H1 (cell line): ENCODE results near the gene ZBTB7A. TPM values are rescaled to one million over a fixed set of nuclear protein-coding genes. Genes with fewer than 3 reads are reported as not detected.

Experiments used
- CTCF ChIA-PET: fragments of 300-600 bp; sonication (Branson Sonifier 250); formaldehyde crosslinking; loops from one replicate; lab custom pipeline; 2021; ENCODE audit not compliant: partially characterized antibody; lab: Charles Lee
- POLR2A ChIA-PET: fragments of 300-600 bp; sonication (Branson Sonifier 250); formaldehyde crosslinking; loops from one replicate; lab custom pipeline; 2021; ENCODE audit warnings: inconsistent platforms; ENCODE audit not compliant: partially characterized antibody; lab: Charles Lee
- DNase-seq, 2 experiments: peaks; one replicate each; pipeline versions ENCODE4 v3.0.0 to v3.0.0-alpha.2; 2010 to 2022; ENCODE audit warnings: low spot score in 2 of 2, low read depth in 1 of 2, mixed read lengths in 1 of 2
- FAIRE-seq: peaks from 2 replicates; lab custom pipeline; 2011; peaks lifted over from hg19 to GRCh38; lab: Jason Lieb, UNC
- H2AFZ ChIP-seq: 2 replicates; pipeline ENCODE4 v1.8.1; 2012; ENCODE audit warnings: low read length, inconsistent platforms
- H2AK5ac ChIP-seq: 2 replicates; pipeline ENCODE4 v1.6.1; 2013; ENCODE audit warnings: low read depth, low read length
- H2BK120ac ChIP-seq: replicated peaks from 2 replicates; pipeline ENCODE3; 2013; ENCODE audit warnings: low read depth, low read length, inconsistent platforms
- H2BK12ac ChIP-seq: 2 replicates; pipeline ENCODE4 v1.6.1; 2013; ENCODE audit warnings: low read depth, low read length
- H2BK15ac ChIP-seq: 2 replicates; pipeline ENCODE4 v1.6.1; 2013; ENCODE audit warnings: low read length
- H2BK20ac ChIP-seq: 2 replicates; pipeline ENCODE4 v1.6.1; 2013; ENCODE audit warnings: low read length
- H2BK5ac ChIP-seq: 2 replicates; pipeline ENCODE4 v1.6.1; 2013; ENCODE audit warnings: low read depth, low read length
- H3K14ac ChIP-seq: 2 replicates; pipeline ENCODE4 v1.6.1; 2013; ENCODE audit warnings: inconsistent platforms; ENCODE audit not compliant: insufficient read length
- H3K18ac ChIP-seq: 2 replicates; pipeline ENCODE4 v1.6.1; 2013; ENCODE audit warnings: low read length; ENCODE audit errors: extremely low read depth
- H3K23ac ChIP-seq: 2 replicates; pipeline ENCODE4 v1.6.1; 2013; ENCODE audit warnings: inconsistent platforms; ENCODE audit not compliant: insufficient read length
- H3K23me2 ChIP-seq: 2 replicates; pipeline ENCODE4 v1.6.1; 2013; ENCODE audit warnings: low read depth, low read length
- H3K27ac ChIP-seq: 2 replicates; pipeline ENCODE4 v1.6.1; 2011; ENCODE audit warnings: low read depth, low read length, inconsistent platforms
- H3K27me3 ChIP-seq, 4 experiments: replicated peaks in 1 of 4; 1 replicate in 1 of 4; 2 replicates in 3 of 4; pipeline versions ENCODE4 v1.6.1 to v1.8.1; 2011 to 2013; ENCODE audit warnings: low read length in 3 of 4, mild to moderate bottlenecking in 3 of 4, inconsistent platforms in 2 of 4, mixed read lengths in 2 of 4, moderate library complexity in 1 of 4; ENCODE audit not compliant: control insufficient read depth in 3 of 4, insufficient read depth in 3 of 4; ENCODE audit errors: extremely low read depth in 1 of 4
- H3K36me3 ChIP-seq, 4 experiments: 2 replicates each; pipeline versions ENCODE4 v1.6.1 to v1.8.1; 2011 to 2013; ENCODE audit warnings: mild to moderate bottlenecking in 4 of 4, low read length in 3 of 4, moderate library complexity in 2 of 4, control low read depth in 1 of 4, inconsistent platforms in 1 of 4; ENCODE audit not compliant: insufficient read depth in 4 of 4, control insufficient read depth in 2 of 4
- H3K4ac ChIP-seq: replicated peaks from 2 replicates; pipeline ENCODE3; 2013; ENCODE audit warnings: low read length, low read depth, mixed read lengths, inconsistent platforms; ENCODE audit not compliant: insufficient read length
- H3K4me1 ChIP-seq, 4 experiments: replicated peaks in 1 of 4; 1 replicate in 1 of 4; 2 replicates in 3 of 4; pipeline versions ENCODE4 v1.6.1 to v1.8.1; 2011 to 2013; ENCODE audit warnings: low read length in 3 of 4, inconsistent platforms in 2 of 4, mixed read lengths in 1 of 4; ENCODE audit not compliant: insufficient read depth in 4 of 4, control insufficient read depth in 3 of 4
- H3K4me2 ChIP-seq, 2 experiments: 2 replicates each; pipeline versions ENCODE4 v1.6.1 to v1.8.1; 2011 to 2013; ENCODE audit warnings: low read depth in 2 of 2, low read length in 2 of 2, control low read depth in 1 of 2, inconsistent platforms in 1 of 2, mild to moderate bottlenecking in 1 of 2; ENCODE audit not compliant: insufficient read depth in 1 of 2
- H3K4me3 ChIP-seq, 4 experiments: fragments of 200-600, 300-600 bp in 1 of 4; sonication (generic), shearing (Covaris generic), sonication (Bioruptor Twin) in 1 of 4; 2 replicates each; pipeline versions ENCODE4 v1.5.1 to v1.8.1; 2011 to 2016; ENCODE audit warnings: low read length in 4 of 4, low read depth in 3 of 4, control low read depth in 2 of 4, inconsistent platforms in 2 of 4, mild to moderate bottlenecking in 2 of 4, mixed read lengths in 1 of 4, moderate library complexity in 1 of 4; ENCODE audit not compliant: insufficient read depth in 2 of 4; ENCODE audit errors: extremely low read depth in 1 of 4
- H3K56ac ChIP-seq: replicated peaks from 2 replicates; pipeline ENCODE3; 2013; ENCODE audit warnings: low read depth, mild to moderate bottlenecking, mixed read lengths, low read length, inconsistent platforms; ENCODE audit not compliant: insufficient read length
- H3K79me1 ChIP-seq: 2 replicates; pipeline ENCODE4 v1.6.1; 2013; ENCODE audit warnings: low read depth, low read length, control low read depth
- H3K79me2 ChIP-seq, 2 experiments: 2 replicates each; pipeline versions ENCODE4 v1.6.1 to v1.8.1; 2012 to 2013; ENCODE audit warnings: low read length in 2 of 2, mild to moderate bottlenecking in 2 of 2, inconsistent platforms in 1 of 2; ENCODE audit not compliant: insufficient read depth in 2 of 2, control insufficient read depth in 1 of 2
- H3K9ac ChIP-seq, 4 experiments: replicated peaks in 1 of 4; 1 replicate in 1 of 4; 2 replicates in 3 of 4; pipeline versions ENCODE4 v1.6.1 to v1.8.1; 2011 to 2013; ENCODE audit warnings: low read depth in 3 of 4, low read length in 3 of 4, control low read depth in 2 of 4, mild to moderate bottlenecking in 2 of 4, moderate library complexity in 2 of 4, inconsistent platforms in 1 of 4; ENCODE audit errors: extremely low read depth in 1 of 4
- H3K9me3 ChIP-seq, 2 experiments: 2 replicates each; pipeline versions ENCODE4 v1.6.1 to v1.8.1; 2012 to 2013; ENCODE audit warnings: mild to moderate bottlenecking in 2 of 2, moderate library complexity in 2 of 2, control low read depth in 1 of 2, inconsistent platforms in 1 of 2, low read depth in 1 of 2, low read length in 1 of 2, mixed read lengths in 1 of 2; ENCODE audit not compliant: insufficient read depth in 2 of 2
- H4K20me1 ChIP-seq, 2 experiments: replicated peaks in 1 of 2; 2 replicates each; pipeline versions ENCODE3 to v1.8.1; 2011 to 2013; ENCODE audit warnings: inconsistent platforms in 2 of 2, low read length in 2 of 2, mild to moderate bottlenecking in 1 of 2; ENCODE audit not compliant: insufficient read depth in 2 of 2, control insufficient read depth in 1 of 2
- H4K5ac ChIP-seq: 2 replicates; pipeline ENCODE4 v1.6.1; 2013; ENCODE audit warnings: low read length, low read depth, mixed read lengths, inconsistent platforms; ENCODE audit not compliant: insufficient read length
- H4K8ac ChIP-seq: 2 replicates; pipeline ENCODE4 v1.8.0; 2013; ENCODE audit warnings: mild to moderate bottlenecking, moderate library complexity, low read length, inconsistent platforms; ENCODE audit not compliant: insufficient read depth; ENCODE audit errors: extremely low read depth
- H4K91ac ChIP-seq: replicated peaks from 2 replicates; pipeline ENCODE3; 2013; ENCODE audit warnings: low read length, mixed read lengths, inconsistent platforms; ENCODE audit not compliant: insufficient read length
- BCL11A ChIP-seq, 2 experiments: IDR thresholded peaks; one replicate each; pipeline ENCODE4 v1.6.1; 2011; ENCODE audit warnings: low read depth in 2 of 2, low read length in 2 of 2, mild to moderate bottlenecking in 2 of 2
- HDAC6 ChIP-seq: IDR thresholded peaks from one replicate; pipeline ENCODE4 v1.7.1; 2012; ENCODE audit warnings: low read depth, mild to moderate bottlenecking, inconsistent platforms, low read length, moderate library complexity
- KDM1A ChIP-seq: fragments of 200-600, 300-600 bp; sonication (generic); IDR thresholded peaks from 2 replicates; pipeline ENCODE4 v1.7.1; 2016; ENCODE audit warnings: mild to moderate bottlenecking, low read length, borderline replicate concordance
- KDM5A ChIP-seq: fragments of 200-600 bp; IDR thresholded peaks from 2 replicates; pipeline ENCODE4 v1.7.1; 2012; ENCODE audit warnings: mild to moderate bottlenecking, low read length, inconsistent platforms, mixed read lengths
- NRF1 ChIP-seq: IDR thresholded peaks from 2 replicates; pipeline ENCODE4 v1.6.1; 2011; ENCODE audit warnings: mild to moderate bottlenecking, low read depth, low read length, improper control_type of control experiment
- POLR2AphosphoS5 ChIP-seq: IDR thresholded peaks from 2 replicates; pipeline ENCODE4 v1.6.1; 2011; ENCODE audit warnings: low read depth, low read length
- RNF2 ChIP-seq: fragments of 200-900, 300-1000 bp; sonication (generic); IDR thresholded peaks from 2 replicates; pipeline ENCODE4 v1.7.1; 2016; ENCODE audit warnings: borderline replicate concordance, low read depth, mild to moderate bottlenecking, antibody characterized with exemption, low read length; ENCODE audit not compliant: poor library complexity, severe bottlenecking; ENCODE audit errors: missing control alignments
- TAF1 ChIP-seq: IDR thresholded peaks from 2 replicates; pipeline ENCODE4 v1.6.1; 2011; ENCODE audit warnings: mild to moderate bottlenecking, low read depth, low read length
- TEAD4 ChIP-seq: IDR thresholded peaks from 2 replicates; pipeline ENCODE4 v1.6.1; 2012; ENCODE audit warnings: low read depth, low read length, inconsistent platforms, mixed read lengths
- YY1 ChIP-seq: IDR thresholded peaks from 2 replicates; pipeline ENCODE4 v1.6.1; 2011; ENCODE audit warnings: low read depth, mild to moderate bottlenecking, low read length
- WGBS, 2 experiments: shearing (Covaris generic) in 1 of 2; methylation state at CpG; one replicate each; pipeline versions ENCODE4 v1.1.6 to v1.1.7; 2013 to 2015; ENCODE audit warnings: low lambda C conversion rate in 2 of 2, mixed read lengths in 2 of 2, inconsistent platforms in 1 of 2, low coverage in 1 of 2, missing lambda C conversion rate in 1 of 2; ENCODE audit not compliant: insufficient replicate concordance in 2 of 2, insufficient coverage in 1 of 2, insufficient read length in 1 of 2; ENCODE audit errors: extremely low coverage in 1 of 2, missing lambda C conversion rate in 1 of 2; 5-methylcytosine and 5-hydroxymethylcytosine counted together
- polyA plus RNA-seq, 7 experiments: library from polyadenylated mRNA; depleted of rRNA in 3 of 7; stranded (reverse) in 5 of 7; unstranded in 2 of 7; fragments of >200 nt in 5 of 7; fragments of 200-250 nt in 2 of 7; gene quantifications; 1 replicate in 5 of 7; 2 replicates in 1 of 7; 4 replicates in 1 of 7; pipeline versions ENCODE4 v1.2.1 to v1.2.3, GENCODE V29; 2011 to 2013; ENCODE audit warnings: missing spikeins in 2 of 7, mixed read lengths in 2 of 7
- total RNA-seq: library from RNA; stranded (reverse); fragmentation: NEBNext Ultra II Directional; extraction: Animal tissue kit (Norgen Biotek cat#: 25700); gene quantifications from 2 replicates; pipeline ENCODE4 v1.2.1, GENCODE V29; 2021

ZBTB7A gene
- total and polyA plus RNA-seq, 2 of the 8 experiments (the other 6 are each of a cell fraction or from before 2014, with no cell fraction given): 5.6 to 17.8 TPM

GRCh38 chr19:4012092-4012974, 54.4 kb downstream of the ZBTB7A start:
- Histone ChIP-seq H3K14ac (no peak overlapping the region), H3K4me1 (peaks cover 3 to 12% (median 5%) of the 10 kb centered on the region in 4 experiments; a peak in 6 of 7 replicates), H2AFZ (no peak overlapping the region), H2AK5ac (no peak overlapping the region), H4K5ac (no peak overlapping the region), H3K9me3 (no peaks in the 10 kb centered on the region), H3K79me1 (peaks cover 22% of the 10 kb centered on the region), H4K8ac (peak overlapping the region; percentile 20; the same call in 1 of the 2 replicates), H2BK15ac (no peak overlapping the region), H3K4me3 (no peak overlapping the region), H4K91ac (no peak overlapping the region), H3K18ac (no peak overlapping the region), H3K27ac (no peak overlapping the region), H2BK12ac (no peak overlapping the region), H3K79me2 (peaks cover 17 to 71% of the 10 kb centered on the region in 2 experiments), H3K9ac (no peak overlapping the region), H3K4ac (no peak overlapping the region), H2BK5ac (no peak overlapping the region), H4K20me1 (peaks cover 33 to 43% of the 10 kb centered on the region in 2 experiments), H2BK120ac (no peak overlapping the region), H2BK20ac (no peak overlapping the region), H3K4me2 (no peak overlapping the region), H3K56ac (no peak overlapping the region), H3K27me3 (no peaks in the 10 kb centered on the region), H3K36me3 (peaks cover 0 to 26% (median 7%) of the 10 kb centered on the region in 4 experiments; a peak in 5 of 8 replicates), H3K23me2 (peaks cover 5% of the 10 kb centered on the region), H3K23ac (no peak overlapping the region)
- FAIRE-seq: no peak
- ChIA-PET POLR2A (interaction anchor here (1.4 to 2.4 kb wide), 3 partner anchors 24 to 37 kb away, joined by 4 to 12 read pairs (median 4); partner anchors contain the start of gene EEF2), CTCF (no interaction called here)
- no peak for DNase-seq
- 95% methylated on average over 26 of the region's 27 CpGs; no CpG with 5 or more reads in 1 of the 2 experiments for WGBS, 2 experiments
- TF ChIP-seq TAF1: no peak
- TF ChIP-seq YY1: no peak
- no peak for TF ChIP-seq BCL11A (IDR thresholded peaks at IDR 0.05; ENCODE audit: low read depth in 2 of 2, low read length in 2 of 2)
- TF ChIP-seq HDAC6: no peak
- TF ChIP-seq POLR2AphosphoS5: no peak
- TF ChIP-seq TEAD4: no peak
- TF ChIP-seq NRF1: no peak
- no peak for TF ChIP-seq RNF2
- no peak for TF ChIP-seq KDM5A
- no peak for TF ChIP-seq KDM1A
